Parathyroid adenoma (tissue), 2 donors: Measurements from ENCODE around the gene LRCH1.

Experiments used
- H2AFZ ChIP-seq: fragments of 300-600 bp; sonication (generic); one replicate; pipeline ENCODE4 v1.7.0; 2017; ENCODE audit warnings: antibody characterized with exemption, mild to moderate bottlenecking
- H3K27ac ChIP-seq: fragments of 300-600 bp; sonication (generic); one replicate; pipeline ENCODE4 v1.7.0; 2017
- H3K27me3 ChIP-seq: fragments of 300-600 bp; sonication (generic); one replicate; pipeline ENCODE4 v1.7.0; 2017; ENCODE audit warnings: low read length; ENCODE audit not compliant: control insufficient read depth, insufficient read depth
- H3K36me3 ChIP-seq: fragments of 300-600 bp; sonication (generic); one replicate; pipeline ENCODE4 v1.7.0; 2017; ENCODE audit warnings: low read length; ENCODE audit not compliant: control insufficient read depth, insufficient read depth
- H3K4me1 ChIP-seq: fragments of 300-600 bp; sonication (generic); one replicate; pipeline ENCODE4 v1.7.0; 2017; ENCODE audit warnings: control low read depth
- H3K4me2 ChIP-seq: fragments of 300-600 bp; sonication (generic); one replicate; pipeline ENCODE4 v1.7.0; 2017; ENCODE audit warnings: low read length
- H3K4me3 ChIP-seq: fragments of 300-600 bp; sonication (generic); one replicate; pipeline ENCODE4 v1.7.0; 2017; ENCODE audit warnings: low read depth, low read length
- H3K79me2 ChIP-seq: fragments of 300-600 bp; sonication (generic); one replicate; pipeline ENCODE4 v1.7.0; 2017; ENCODE audit warnings: control low read depth
- H3K9ac ChIP-seq: fragments of 300-600 bp; sonication (generic); one replicate; pipeline ENCODE4 v1.7.0; 2017; ENCODE audit warnings: mild to moderate bottlenecking
- H3K9me3 ChIP-seq: fragments of 300-600 bp; sonication (generic); one replicate; pipeline ENCODE4 v1.7.0; 2017; ENCODE audit warnings: low read length; ENCODE audit not compliant: control insufficient read depth
- TF ChIP-seq, protein P1 (sequence below): fragments of 300-600 bp; sonication (generic); IDR thresholded peaks from one replicate; pipeline ENCODE4 v1.7.0; 2017; ENCODE audit warnings: antibody characterized with exemption, mild to moderate bottlenecking
- donor health status: primary hyperparathyroidism.

Gene LRCH1

DNA sequence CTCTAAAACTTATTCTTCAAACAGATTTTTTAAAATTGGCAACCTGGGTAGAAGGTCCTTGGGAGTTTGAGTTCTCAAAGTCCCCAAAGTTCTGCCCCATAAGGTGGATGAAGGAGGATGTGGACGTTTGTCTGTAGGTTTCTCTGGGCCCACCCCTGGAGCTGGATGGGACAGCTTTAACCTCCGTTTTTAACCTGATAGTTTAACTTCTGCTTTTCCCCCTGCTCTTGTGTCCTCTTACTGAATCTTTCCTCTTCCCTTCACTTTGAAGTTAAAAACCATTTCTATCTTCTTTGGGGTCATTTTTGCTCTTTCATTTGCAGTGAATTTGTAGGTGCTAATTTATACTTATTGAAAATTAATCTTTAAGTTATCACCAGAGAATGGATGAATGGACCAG lies 164.9 kb downstream of the LRCH1 start:
- Histone ChIP-seq H3K4me1 (no peaks in the 10 kb centered on the region), H3K9ac (no peak overlapping the region), H2AFZ (no peak overlapping the region), H3K27me3 (no peaks in the 10 kb centered on the region), H3K36me3 (no peaks in the 10 kb centered on the region), H3K4me3 (no peak overlapping the region), H3K4me2 (no peak overlapping the region), H3K79me2 (no peaks in the 10 kb centered on the region), H3K27ac (no peak overlapping the region), H3K9me3 (no peaks in the 10 kb centered on the region)
- TF ChIP-seq, protein P1, sequence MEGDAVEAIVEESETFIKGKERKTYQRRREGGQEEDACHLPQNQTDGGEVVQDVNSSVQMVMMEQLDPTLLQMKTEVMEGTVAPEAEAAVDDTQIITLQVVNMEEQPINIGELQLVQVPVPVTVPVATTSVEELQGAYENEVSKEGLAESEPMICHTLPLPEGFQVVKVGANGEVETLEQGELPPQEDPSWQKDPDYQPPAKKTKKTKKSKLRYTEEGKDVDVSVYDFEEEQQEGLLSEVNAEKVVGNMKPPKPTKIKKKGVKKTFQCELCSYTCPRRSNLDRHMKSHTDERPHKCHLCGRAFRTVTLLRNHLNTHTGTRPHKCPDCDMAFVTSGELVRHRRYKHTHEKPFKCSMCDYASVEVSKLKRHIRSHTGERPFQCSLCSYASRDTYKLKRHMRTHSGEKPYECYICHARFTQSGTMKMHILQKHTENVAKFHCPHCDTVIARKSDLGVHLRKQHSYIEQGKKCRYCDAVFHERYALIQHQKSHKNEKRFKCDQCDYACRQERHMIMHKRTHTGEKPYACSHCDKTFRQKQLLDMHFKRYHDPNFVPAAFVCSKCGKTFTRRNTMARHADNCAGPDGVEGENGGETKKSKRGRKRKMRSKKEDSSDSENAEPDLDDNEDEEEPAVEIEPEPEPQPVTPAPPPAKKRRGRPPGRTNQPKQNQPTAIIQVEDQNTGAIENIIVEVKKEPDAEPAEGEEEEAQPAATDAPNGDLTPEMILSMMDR: no peak

DNA sequence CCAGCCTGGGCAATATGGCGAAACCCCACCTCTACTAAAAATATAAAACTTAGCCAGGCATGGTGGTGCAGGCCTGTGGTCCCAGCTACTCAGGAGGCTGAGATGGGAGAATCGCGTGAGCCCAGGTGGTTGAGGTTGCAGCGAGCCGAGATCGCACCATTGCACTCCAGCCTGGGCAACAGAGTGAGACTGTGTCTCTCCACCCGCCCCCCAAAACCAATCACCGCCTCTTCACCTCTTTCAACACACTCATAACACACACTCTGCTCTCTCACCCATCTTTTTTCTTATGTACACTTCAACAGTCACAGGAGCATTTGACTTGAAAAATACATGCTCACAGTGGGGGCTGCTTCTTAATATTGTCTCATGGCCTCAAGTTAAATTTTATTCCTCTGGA lies 167.2 kb downstream of the LRCH1 start:
- H3K4me1 ChIP-seq: no peaks in the 10 kb centered on the region
- no peaks in the 10 kb centered on the region for H3K36me3 ChIP-seq
- H2AFZ ChIP-seq: no peak overlapping the region
- no peaks in the 10 kb centered on the region for H3K27me3 ChIP-seq
- no peaks in the 10 kb centered on the region for H3K79me2 ChIP-seq
- H3K4me3 ChIP-seq: no peak overlapping the region
- TF ChIP-seq, protein P1: no peak
- H3K9me3 ChIP-seq: no peaks in the 10 kb centered on the region
- H3K9ac ChIP-seq: no peak overlapping the region
- no peak overlapping the region for H3K4me2 ChIP-seq
- no peak overlapping the region for H3K27ac ChIP-seq

DNA sequence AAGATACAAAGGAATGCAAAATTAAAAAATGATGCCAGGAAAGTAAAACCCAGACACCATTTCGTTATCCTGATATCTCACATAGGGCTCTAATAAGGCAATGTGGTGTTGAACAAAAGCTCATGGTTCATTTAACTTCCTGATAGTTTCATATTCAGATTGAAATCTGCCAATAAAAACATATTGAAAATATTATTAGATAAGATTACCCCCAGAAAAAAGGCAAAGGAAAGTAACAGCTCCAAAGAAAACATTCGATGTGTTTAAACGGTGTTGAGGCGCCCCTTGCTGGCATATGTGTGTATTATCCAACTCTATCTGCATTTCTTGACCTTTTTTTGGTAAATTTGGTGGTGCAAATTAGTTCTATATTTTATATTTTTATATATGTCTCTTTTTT lies 168.1 kb downstream of the LRCH1 start:
- TF ChIP-seq, protein P1: peak; percentile 45
- no peak overlapping the region for H3K4me3 ChIP-seq

DNA sequence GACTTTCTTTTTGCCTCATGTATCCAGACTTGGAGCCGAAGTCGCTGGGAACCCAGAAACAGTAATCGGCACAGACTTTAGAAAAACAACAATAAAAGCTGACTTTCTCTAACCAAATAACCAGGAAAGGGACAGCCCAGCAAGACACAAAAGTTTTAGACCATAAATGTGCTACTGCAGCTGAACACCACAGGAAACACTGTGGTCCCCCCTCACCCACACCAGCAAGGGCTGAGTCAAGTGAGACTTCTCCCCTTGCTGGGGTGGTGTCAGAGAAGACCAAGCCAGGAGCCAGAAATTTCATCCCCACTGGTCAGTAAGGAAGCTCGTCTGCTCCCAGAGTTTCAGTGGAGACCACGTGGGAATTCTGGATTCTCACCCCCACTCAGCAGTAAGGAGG lies 173.4 kb downstream of the LRCH1 start:
- H3K79me2 ChIP-seq: no peaks in the 10 kb centered on the region
- H3K4me1 ChIP-seq: no peaks in the 10 kb centered on the region
- no peak overlapping the region for H3K4me3 ChIP-seq
- no peak overlapping the region for H3K27ac ChIP-seq
- no peaks in the 10 kb centered on the region for H3K36me3 ChIP-seq
- TF ChIP-seq, protein P1: no peak
- no peak overlapping the region for H3K9ac ChIP-seq
- no peaks in the 10 kb centered on the region for H3K27me3 ChIP-seq
- H3K4me2 ChIP-seq: no peak overlapping the region
- no peaks in the 10 kb centered on the region for H3K9me3 ChIP-seq
- H2AFZ ChIP-seq: no peak overlapping the region

More for the DNA sequence above, 168.1 kb downstream of the LRCH1 start:
- Histone ChIP-seq H3K27me3 (no peaks in the 10 kb centered on the region), H3K9me3 (no peaks in the 10 kb centered on the region), H3K4me2 (no peak overlapping the region), H3K36me3 (no peaks in the 10 kb centered on the region), H3K79me2 (no peaks in the 10 kb centered on the region), H3K4me1 (no peaks in the 10 kb centered on the region), H3K9ac (no peak overlapping the region), H3K27ac (no peak overlapping the region), H2AFZ (no peak overlapping the region)

DNA sequence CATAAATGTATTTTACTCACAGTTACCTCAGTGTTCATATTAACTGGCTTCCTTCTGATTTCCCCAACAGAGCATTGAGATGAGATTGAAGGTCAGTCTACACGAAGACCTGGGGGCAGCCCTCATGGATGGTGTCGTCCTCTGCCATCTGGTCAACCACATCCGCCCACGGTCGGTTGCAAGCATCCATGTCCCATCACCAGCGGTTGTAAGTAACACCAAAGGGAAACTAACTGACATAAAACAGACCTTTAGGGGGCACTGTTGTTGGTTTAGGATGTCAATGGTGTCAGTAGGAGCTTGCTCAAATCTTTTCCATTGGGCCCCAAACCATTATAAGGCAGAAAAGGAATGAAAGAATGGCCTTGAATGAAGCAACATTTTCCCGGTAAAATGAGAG lies 175.8 kb downstream of the LRCH1 start:
- H3K36me3 ChIP-seq: no peaks in the 10 kb centered on the region
- TF ChIP-seq, protein P1: no peak
- no peaks in the 10 kb centered on the region for H3K79me2 ChIP-seq

More for the DNA sequence above, 175.8 kb downstream of the LRCH1 start:
- no peak overlapping the region for H3K9ac ChIP-seq
- no peak overlapping the region for H3K27ac ChIP-seq
- H3K4me2 ChIP-seq: no peak overlapping the region
- H3K9me3 ChIP-seq: no peaks in the 10 kb centered on the region
- H3K4me3 ChIP-seq: no peak overlapping the region
- no peak overlapping the region for H2AFZ ChIP-seq
- no peaks in the 10 kb centered on the region for H3K4me1 ChIP-seq
- H3K27me3 ChIP-seq: no peaks in the 10 kb centered on the region
